Fibroblast of skin of abdomen (primary cell): ENCODE data around the gene SEC24D.

Source experiments
- DNase-seq: peaks from one replicate; pipeline ENCODE4 v3.0.0-alpha.2; 2013

The SEC24D gene

DNA sequence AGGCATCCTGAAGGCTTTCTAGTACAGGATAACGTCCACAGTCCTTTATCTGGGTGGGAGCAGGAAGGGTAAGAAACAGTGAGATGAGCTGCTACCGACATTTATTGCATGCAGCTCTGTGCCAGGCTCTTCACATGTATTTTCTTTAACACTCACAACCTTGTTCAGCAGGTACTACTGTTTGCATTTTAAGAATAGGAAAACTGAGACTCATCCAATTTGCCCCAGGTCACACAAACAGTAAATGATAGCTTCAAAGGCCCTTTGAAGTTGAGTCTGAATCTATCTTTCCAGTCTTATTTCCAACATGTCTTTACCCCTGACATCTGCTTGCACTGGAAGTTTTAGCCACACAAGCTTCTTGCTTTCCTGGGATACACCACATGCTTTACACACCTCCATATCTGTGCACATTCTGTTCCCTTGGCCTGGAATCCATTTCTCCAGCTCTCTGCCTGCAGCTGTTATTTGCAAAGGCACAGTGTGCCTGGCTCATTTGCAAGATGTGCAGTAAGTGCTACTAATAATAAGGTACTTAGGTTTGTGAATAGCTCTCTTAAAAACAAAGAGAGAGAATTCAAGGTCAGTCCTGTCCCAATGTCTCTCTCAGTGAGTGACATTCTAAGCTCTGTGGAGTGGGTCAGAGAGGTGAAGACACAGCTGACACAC lies 89.5 kb downstream of the SEC24D start:
- no peak for DNase-seq

- no peak for DNase-seq
These were observed 90.6 kb downstream of the SEC24D start for GRCh38 chr4:118745357-118745756.

DNA sequence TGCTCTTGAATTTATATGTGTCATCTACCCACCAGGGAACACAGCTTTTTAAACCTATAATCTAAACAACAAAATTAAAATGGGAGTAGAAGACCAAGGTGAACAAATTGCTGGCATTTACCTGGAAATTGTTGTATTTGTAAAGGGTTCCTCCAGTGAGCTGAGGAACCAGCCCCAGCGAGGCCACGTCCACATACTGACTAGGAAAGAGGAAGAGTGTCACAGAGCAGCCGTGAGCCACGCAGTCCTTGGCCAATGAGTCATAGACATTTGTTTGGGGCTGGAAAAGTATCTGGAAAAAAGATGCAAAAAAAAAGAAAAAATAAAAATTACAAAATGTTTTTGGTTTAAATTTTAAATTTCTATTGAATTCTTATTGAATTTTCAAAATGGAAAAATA lies 92.1 kb downstream of the SEC24D start:
- DNase-seq: no peak

DNA sequence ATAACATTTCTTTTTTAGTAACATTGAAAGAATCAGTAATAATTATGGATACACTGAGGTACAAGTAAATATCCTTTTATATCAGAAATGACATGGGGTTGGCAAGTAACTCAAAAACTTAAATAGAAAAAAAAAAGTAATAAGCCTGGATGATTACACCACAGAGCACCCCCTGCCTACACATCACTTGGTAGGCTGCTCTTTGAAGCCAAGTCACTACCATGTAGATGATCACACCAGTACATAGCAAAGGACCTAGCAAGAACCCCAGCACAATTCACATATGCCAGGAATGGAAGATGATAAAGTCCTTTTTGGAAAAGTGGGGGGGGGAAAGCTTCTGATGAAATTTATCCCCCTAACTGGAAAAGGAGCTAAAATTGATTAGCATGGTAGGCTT lies 93.9 kb downstream of the SEC24D start:
- no peak for DNase-seq

- DNase-seq: peak; percentile 31
These were observed 94.5 kb downstream of the SEC24D start for GRCh38 chr4:118741301-118741855.

DNA sequence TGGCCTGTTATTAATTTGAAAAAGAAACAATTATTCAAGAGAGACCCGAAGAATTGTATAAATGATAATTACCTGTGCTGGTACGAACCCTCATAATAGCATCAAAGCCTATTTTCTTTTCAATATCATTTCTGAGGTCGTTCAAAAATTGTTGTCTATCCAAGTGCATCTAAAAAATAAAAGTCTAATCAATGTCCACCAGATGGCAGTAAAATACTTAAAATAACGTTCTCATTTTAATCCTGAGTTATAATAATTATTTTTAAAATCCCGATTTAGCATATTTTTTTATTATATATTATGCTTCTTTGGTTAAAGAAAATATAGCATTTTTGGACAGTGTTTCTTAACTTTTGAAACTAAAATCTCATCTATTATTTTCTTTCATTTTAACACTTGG lies 95.1 kb downstream of the SEC24D start:
- no peak for DNase-seq

DNA sequence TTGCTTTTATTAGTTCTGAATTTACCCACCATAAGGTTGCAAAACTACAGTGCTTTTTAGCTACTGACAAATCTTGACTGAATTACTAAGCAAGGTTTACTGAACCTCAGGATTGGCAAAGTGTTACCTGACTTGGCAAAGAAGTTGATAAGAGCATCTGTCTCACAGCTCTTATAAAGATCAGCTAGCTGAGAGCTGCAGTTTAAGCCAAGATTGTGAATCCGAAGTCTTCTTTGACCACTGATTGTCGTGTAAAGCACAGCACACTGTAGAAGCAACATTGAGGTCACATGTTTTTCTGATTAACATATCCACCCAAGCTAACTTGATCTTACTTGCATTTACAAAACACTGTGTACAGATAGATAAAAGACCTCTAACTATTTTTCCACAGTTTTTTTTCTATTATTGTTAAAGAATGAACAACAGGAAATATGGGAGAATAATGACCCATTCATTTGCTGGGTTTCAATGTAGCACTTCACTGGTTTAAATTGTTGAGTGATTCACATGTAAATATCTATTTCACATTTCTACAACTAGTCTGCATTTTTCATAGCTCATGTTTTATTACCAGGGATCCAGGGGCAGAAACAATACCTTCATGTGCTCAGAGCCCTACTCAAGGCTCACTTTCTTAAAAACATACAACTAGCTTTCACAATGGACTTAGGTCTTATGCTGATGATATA lies 96.8 kb downstream of the SEC24D start:
- DNase-seq: no peak

DNA sequence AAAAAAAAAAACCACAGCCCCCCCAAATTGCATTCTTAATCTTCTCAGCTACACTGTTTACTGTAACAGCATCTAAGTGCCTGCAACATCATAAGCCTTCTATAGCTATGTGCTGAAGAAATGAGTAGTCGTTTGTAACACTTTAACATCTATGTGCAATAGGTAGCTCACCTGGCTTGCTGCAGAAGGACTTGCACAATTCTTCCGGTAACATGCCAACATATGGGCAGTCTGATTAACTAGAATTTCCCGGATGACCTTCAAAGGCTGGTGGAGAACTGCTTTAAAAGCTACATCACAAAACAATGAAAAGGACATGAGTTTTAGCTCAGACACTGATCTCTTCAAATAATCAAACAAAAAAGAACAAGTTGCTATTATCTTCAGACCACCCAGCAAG lies 97.8 kb downstream of the SEC24D start:
- DNase-seq: no peak

GRCh38 chr4:118736900-118737299 lies 99.0 kb downstream of the SEC24D start:
- no peak for DNase-seq

GRCh38 chr4:118734491-118735205 lies 101.3 kb downstream of the SEC24D start:
- no peak for DNase-seq

DNA sequence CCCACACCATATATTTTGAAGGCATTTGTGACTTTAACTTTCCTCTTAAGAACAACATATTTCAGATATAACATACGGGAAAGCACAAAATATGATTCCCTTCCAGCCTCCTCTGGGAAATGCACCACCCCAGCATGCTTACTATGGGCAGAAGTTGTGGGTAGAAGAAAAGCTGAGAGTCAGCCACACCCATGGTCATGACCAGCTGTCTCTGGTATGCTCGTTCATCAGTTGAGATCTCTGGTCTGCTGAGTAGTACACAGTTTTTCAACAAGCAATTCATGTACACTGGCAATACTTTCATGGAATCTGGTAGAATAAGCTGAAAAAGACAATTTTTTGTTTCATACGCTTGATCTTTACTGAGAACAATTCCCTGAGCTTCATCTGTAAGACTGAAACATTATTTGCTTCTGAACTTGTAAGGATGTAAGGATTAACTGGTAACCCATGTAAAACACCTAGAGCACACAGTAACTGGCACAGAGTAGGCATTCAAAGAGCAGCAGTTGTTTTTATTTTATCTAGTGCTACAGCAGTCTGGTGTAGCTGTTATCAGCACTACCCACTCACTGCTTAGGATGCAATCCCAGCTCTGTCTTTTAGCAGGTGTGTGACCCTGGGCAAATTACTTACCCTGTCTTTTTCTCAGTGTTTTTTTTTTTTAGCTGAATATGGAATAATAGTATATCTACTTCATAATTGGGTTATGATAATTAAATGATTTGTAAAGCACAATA lies 103.2 kb downstream of the SEC24D start:
- DNase-seq: peak; percentile 49

GRCh38 chr4:118730683-118731082 lies 105.2 kb downstream of the SEC24D start:
- no peak for DNase-seq

- DNase-seq: peak; percentile 80
These were observed 106.3 kb downstream of the SEC24D start for GRCh38 chr4:118729287-118730286.

DNA sequence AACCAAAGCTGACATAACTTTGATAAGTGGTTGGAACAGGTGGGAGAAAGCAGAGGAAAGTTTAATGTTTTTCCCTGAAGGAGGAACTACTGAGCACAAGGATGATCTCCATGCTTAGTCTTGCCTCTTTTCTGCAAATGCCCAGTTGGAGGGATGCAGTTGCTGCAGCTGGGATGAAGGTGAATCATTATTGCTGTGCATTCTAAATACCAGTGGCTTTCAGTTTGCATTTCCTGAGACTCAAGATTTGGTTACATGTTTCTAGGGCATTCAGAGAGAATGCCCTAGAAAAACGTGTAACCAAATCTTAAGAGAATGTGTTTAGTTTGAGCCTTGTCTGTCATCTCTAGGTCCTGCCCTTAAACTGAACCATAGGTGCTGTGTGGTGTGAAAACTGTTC lies 108.6 kb downstream of the SEC24D start:
- DNase-seq: no peak

- DNase-seq: no peak
These were observed 112.6 kb downstream of the SEC24D start for GRCh38 chr4:118723369-118723768.

GRCh38 chr4:118721752-118722151 lies 114.2 kb downstream of the SEC24D start:
- DNase-seq: no peak

DNA sequence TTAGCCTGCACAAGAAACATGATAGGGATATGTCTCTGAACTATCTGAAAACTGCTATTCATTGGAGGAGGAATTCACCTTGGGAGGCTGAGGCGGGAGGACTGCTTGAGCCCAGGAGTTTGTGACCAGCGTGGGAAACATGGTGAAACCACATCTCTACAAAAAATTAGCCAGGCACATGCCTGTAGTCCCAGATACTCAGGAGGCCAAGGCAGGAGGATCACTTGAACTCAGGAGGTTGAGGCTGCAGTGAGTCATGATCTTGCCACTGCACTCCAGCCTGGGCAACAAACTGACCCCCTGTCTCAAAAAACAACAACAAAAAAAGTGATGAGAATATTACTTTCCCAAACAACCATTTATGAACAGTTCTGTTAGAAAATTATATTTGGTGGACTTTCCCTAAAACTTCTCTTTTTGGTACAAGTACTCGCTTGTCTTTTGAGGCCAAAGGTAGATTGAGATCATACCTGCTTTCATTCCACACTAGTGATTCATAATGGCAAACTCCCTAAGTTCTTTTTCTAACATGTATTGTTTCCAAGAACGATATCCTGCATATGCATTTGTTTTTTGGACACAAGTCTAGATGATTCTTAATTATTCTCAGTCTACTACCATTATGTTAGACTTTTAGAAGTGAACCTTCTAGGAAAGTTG lies 117.3 kb downstream of the SEC24D start:
- no peak for DNase-seq

- DNase-seq: no peak
These were observed 119.6 kb downstream of the SEC24D start for GRCh38 chr4:118716304-118716703.

GRCh38 chr4:118714682-118715081 lies 121.2 kb downstream of the SEC24D start:
- DNase-seq: no peak

- DNase-seq: peak; percentile 17
These were observed 123.1 kb downstream of the SEC24D start for GRCh38 chr4:118712872-118713271.

GRCh38 chr4:118711052-118711451 lies 124.9 kb downstream of the SEC24D start:
- peak; percentile 14 for DNase-seq
